Mesenchymal stem cell (in vitro differentiated cells and primary cell): ENCODE data around the gene BSPRY.
"Not testable (repeated sequence)": the region's sequence is repeated elsewhere in the genome, so short reads cannot be mapped to it uniquely, and the experiment has no call there.

Experiments
- DNase-seq: peaks from one replicate; pipeline ENCODE4 v3.0.0-alpha.2; 2013
- H2AFZ ChIP-seq: one replicate; pipeline ENCODE4 v1.6.1; 2013; ENCODE audit warnings: low read depth, mild to moderate bottlenecking, control low read depth, inconsistent platforms, low read length, moderate library complexity
- H2AK5ac ChIP-seq: 2 replicates; pipeline ENCODE4 v1.6.1; 2013; ENCODE audit warnings: low read length, moderate library complexity, mild to moderate bottlenecking, inconsistent platforms; ENCODE audit not compliant: severe bottlenecking
- H2BK120ac ChIP-seq: one replicate; pipeline ENCODE4 v1.6.1; 2013; ENCODE audit warnings: low read depth, mild to moderate bottlenecking, inconsistent platforms, low read length, moderate library complexity
- H2BK12ac ChIP-seq, 2 experiments: one replicate each; pipeline ENCODE4 v1.6.1; 2013; ENCODE audit warnings: inconsistent platforms in 2 of 2, low read length in 2 of 2, mild to moderate bottlenecking in 2 of 2, moderate library complexity in 2 of 2, control low read depth in 1 of 2
- H2BK15ac ChIP-seq: one replicate; pipeline ENCODE4 v1.6.1; 2013; ENCODE audit warnings: mild to moderate bottlenecking, low read depth, inconsistent platforms; ENCODE audit not compliant: poor library complexity, severe bottlenecking
- H2BK5ac ChIP-seq: 2 replicates; pipeline ENCODE4 v1.6.1; 2013; ENCODE audit warnings: low read depth, mild to moderate bottlenecking, low read length, control low read depth, inconsistent platforms; ENCODE audit not compliant: poor library complexity, severe bottlenecking
- H3K14ac ChIP-seq, 2 experiments: one replicate each; pipeline ENCODE4 v1.6.1; 2013; ENCODE audit warnings: inconsistent platforms in 2 of 2, low read length in 2 of 2, control low read depth in 1 of 2, mild to moderate bottlenecking in 1 of 2, moderate library complexity in 1 of 2
- H3K18ac ChIP-seq, 2 experiments: one replicate each; pipeline ENCODE4 v1.6.1; 2013; ENCODE audit warnings: inconsistent platforms in 2 of 2, low read length in 2 of 2, control low read depth in 1 of 2, low read depth in 1 of 2, mild to moderate bottlenecking in 1 of 2
- H3K23ac ChIP-seq, 2 experiments: one replicate each; pipeline ENCODE4 v1.6.1; 2013; ENCODE audit warnings: inconsistent platforms in 2 of 2, low read length in 2 of 2, mild to moderate bottlenecking in 2 of 2, moderate library complexity in 2 of 2, control low read depth in 1 of 2
- H3K27ac ChIP-seq: 2 replicates; pipeline ENCODE4 v1.5.1; 2013; ENCODE audit warnings: mild to moderate bottlenecking, moderate library complexity, low read length, control low read depth, inconsistent platforms; ENCODE audit not compliant: poor library complexity, severe bottlenecking
- H3K27me3 ChIP-seq, 2 experiments: 2 replicates each; pipeline versions ENCODE4 v1.6.1 to v1.7.0; 2013; ENCODE audit warnings: low read length in 2 of 2, mild to moderate bottlenecking in 2 of 2, moderate library complexity in 2 of 2, control low read depth in 1 of 2, inconsistent platforms in 1 of 2; ENCODE audit not compliant: control insufficient read depth in 1 of 2, insufficient read depth in 1 of 2
- H3K36me3 ChIP-seq, 2 experiments: 2 replicates each; pipeline versions ENCODE4 v1.6.1 to v1.7.0; 2013; ENCODE audit warnings: low read length in 2 of 2, control low read depth in 1 of 2, inconsistent platforms in 1 of 2, low read depth in 1 of 2, mild to moderate bottlenecking in 1 of 2; ENCODE audit not compliant: insufficient read depth in 2 of 2, control insufficient read depth in 1 of 2
- H3K4ac ChIP-seq, 2 experiments: one replicate each; pipeline ENCODE4 v1.6.1; 2013; ENCODE audit warnings: inconsistent platforms in 2 of 2, low read length in 2 of 2, mild to moderate bottlenecking in 2 of 2, moderate library complexity in 2 of 2, control low read depth in 1 of 2, low read depth in 1 of 2
- H3K4me1 ChIP-seq: 2 replicates; pipeline ENCODE4 v1.6.1; 2013; ENCODE audit warnings: low read depth, low read length, control low read depth; ENCODE audit not compliant: control insufficient read depth, insufficient read depth
- H3K4me2 ChIP-seq: 2 replicates; pipeline ENCODE4 v1.6.1; 2013; ENCODE audit warnings: low read length, mild to moderate bottlenecking, inconsistent platforms; ENCODE audit not compliant: poor library complexity, severe bottlenecking
- H3K4me3 ChIP-seq, 2 experiments: 2 replicates each; pipeline versions ENCODE4 v1.5.1 to v1.7.0; 2013; ENCODE audit warnings: low read length in 2 of 2, mild to moderate bottlenecking in 2 of 2, control low read depth in 1 of 2, low read depth in 1 of 2; ENCODE audit not compliant: insufficient read depth in 1 of 2
- H3K79me1 ChIP-seq: replicated peaks from 2 replicates; pipeline ENCODE4 v1.6.1; 2013; ENCODE audit warnings: mild to moderate bottlenecking, control low read depth, low read length, inconsistent platforms; ENCODE audit not compliant: poor library complexity, severe bottlenecking
- H3K9ac ChIP-seq: 2 replicates; pipeline ENCODE4 v1.7.0; 2013; ENCODE audit warnings: mild to moderate bottlenecking, low read length, moderate library complexity
- H3K9me3 ChIP-seq: 2 replicates; pipeline ENCODE4 v1.7.0; 2013; ENCODE audit warnings: mild to moderate bottlenecking, low read length; ENCODE audit not compliant: control insufficient read depth
- H4K8ac ChIP-seq: one replicate; pipeline ENCODE4 v1.6.1; 2013; ENCODE audit warnings: inconsistent platforms, mild to moderate bottlenecking, low read length, moderate library complexity
- H4K91ac ChIP-seq: one replicate; pipeline ENCODE4 v1.6.1; 2013; ENCODE audit warnings: mild to moderate bottlenecking, low read length, inconsistent platforms
- WGBS: methylation state at CpG from one replicate; pipeline ENCODE4 v1.1.7; 2013; ENCODE audit warnings: mixed read lengths; 5-methylcytosine and 5-hydroxymethylcytosine counted together

BSPRY gene

GRCh38 chr9:113399646-113400200 lies 50.4 kb downstream of the BSPRY start:
- H3K18ac ChIP-seq, result no peak overlapping the region
- H3K36me3 ChIP-seq, result peaks cover 9 to 11% of the 10 kb centered on the region in 2 experiments
- H2AK5ac ChIP-seq, result peak overlapping the region; percentile 89
- H3K4me1 ChIP-seq, result peaks cover 26% of the 10 kb centered on the region
- no peak overlapping the region for H2BK12ac ChIP-seq
- H3K9me3 ChIP-seq, result no peaks in the 10 kb centered on the region
- H3K27me3 ChIP-seq, result no peaks in the 10 kb centered on the region
- H3K14ac ChIP-seq, result no peak overlapping the region
- no peak overlapping the region for H4K8ac ChIP-seq
- H2BK15ac ChIP-seq, result no peak overlapping the region
- H3K27ac ChIP-seq, result no peak overlapping the region
- H3K4ac ChIP-seq, result no peak overlapping the region
- H3K9ac ChIP-seq, result peak overlapping the region; percentile 85
- peak overlapping the region in 1 of 2 experiments; percentile 91 for H3K4me3 ChIP-seq
- WGBS, result 91% methylated on average over 3 of the region's 3 CpGs
- H2AFZ ChIP-seq, result no peak overlapping the region
- H3K4me2 ChIP-seq, result peak overlapping the region; percentile 26
- no peak for DNase-seq
- peaks cover 32% of the 10 kb centered on the region for H3K79me1 ChIP-seq
- H3K23ac ChIP-seq, result no peak overlapping the region
- H2BK120ac ChIP-seq, result no peak overlapping the region
- H4K91ac ChIP-seq, result no peak overlapping the region
- H2BK5ac ChIP-seq, result no peak overlapping the region

GRCh38 chr9:113401027-113401792 lies 51.9 kb downstream of the BSPRY start, which contains the start of gene ALAD:
ALAD (minus strand) TSS chr9:113401284; CDS start chr9:113393559, 7,725 bp downstream.
- peak within 1 kb of the TSS in 1 of 2 experiments; percentile 72 for H3K23ac ChIP-seq
- peak within 1 kb of the TSS; percentile 81 to 92 for H3K18ac ChIP-seq

GRCh38 chr9:113403646-113404045 lies 54.3 kb downstream of the BSPRY start:
- Histone ChIP-seq H3K27ac (no peak overlapping the region), H2BK15ac (no peak overlapping the region)

More at GRCh38 chr9:113401027-113401792, 51.9 kb downstream of the BSPRY start, which contains the start of gene ALAD:
- peak within 1 kb of the TSS in 1 of 2 experiments; percentile 63 for H3K4ac ChIP-seq
- WGBS, result 2% methylated on average over 39 of the region's 50 CpGs
- no peaks in the 10 kb centered on the region for H3K27me3 ChIP-seq
- peaks cover 26% of the 10 kb centered on the region for H3K79me1 ChIP-seq
- peak within 1 kb of the TSS; percentile 91 for H2AK5ac ChIP-seq
- peak within 1 kb of the TSS; percentile 100 for H2AFZ ChIP-seq
- peak within 1 kb of the TSS; percentile 34 for H4K91ac ChIP-seq
- H3K27ac ChIP-seq, result peak within 1 kb of the TSS; percentile 15
- peaks cover 26% of the 10 kb centered on the region for H3K4me1 ChIP-seq
- no peak within 1 kb of the TSS for H2BK120ac ChIP-seq
- H3K9ac ChIP-seq, result peak within 1 kb of the TSS; percentile 85
- H3K14ac ChIP-seq, result peak within 1 kb of the TSS in 1 of 2 experiments; percentile 99
- H2BK15ac ChIP-seq, result no peak within 1 kb of the TSS
- H2BK12ac ChIP-seq, result peak within 1 kb of the TSS in 1 of 2 experiments; percentile 56
- DNase-seq, result peak; percentile 98
- H2BK5ac ChIP-seq, result no peak within 1 kb of the TSS
- H3K9me3 ChIP-seq, result no peaks in the 10 kb centered on the region
- H3K36me3 ChIP-seq, result peaks cover 4 to 6% of the 10 kb centered on the region in 2 experiments
- H4K8ac ChIP-seq, result peak within 1 kb of the TSS; percentile 75
- H3K4me2 ChIP-seq, result peak within 1 kb of the TSS; percentile 77
- H3K4me3 ChIP-seq, result peak within 1 kb of the TSS; percentile 91 to 96

GRCh38 chr9:113406353-113406752 lies 57.0 kb downstream of the BSPRY start:
- not testable (repeated sequence) for H4K8ac ChIP-seq, H2AK5ac ChIP-seq, H3K4me3 ChIP-seq, H2AFZ ChIP-seq, H3K9me3 ChIP-seq, H2BK12ac ChIP-seq, H3K23ac ChIP-seq, H3K27me3 ChIP-seq, H2BK15ac ChIP-seq, H3K4ac ChIP-seq, H2BK5ac ChIP-seq, H3K4me1 ChIP-seq, H3K18ac ChIP-seq, H2BK120ac ChIP-seq, H3K27ac ChIP-seq, H3K9ac ChIP-seq, H4K91ac ChIP-seq, H3K4me2 ChIP-seq, DNase-seq, H3K14ac ChIP-seq
- Histone ChIP-seq H3K36me3 (peaks cover 11 to 20% of the 10 kb centered on the region in 2 experiments), H3K79me1 (peaks cover 12% of the 10 kb centered on the region)
- 87% methylated on average over 9 of the region's 9 CpGs for WGBS

More at GRCh38 chr9:113403646-113404045, 54.3 kb downstream of the BSPRY start:
- H3K14ac ChIP-seq, result no peak overlapping the region
- no peak overlapping the region for H3K4me2 ChIP-seq
- H2AK5ac ChIP-seq, result no peak overlapping the region
- H2AFZ ChIP-seq, result no peak overlapping the region
- no peaks in the 10 kb centered on the region for H3K9me3 ChIP-seq
- peaks cover 14% of the 10 kb centered on the region for H3K4me1 ChIP-seq
- H3K4ac ChIP-seq, result no peak overlapping the region
- WGBS, result 97% methylated on average over 2 of the region's 2 CpGs
- H2BK120ac ChIP-seq, result no peak overlapping the region
- no peak overlapping the region for H3K18ac ChIP-seq
- H3K27me3 ChIP-seq, result no peaks in the 10 kb centered on the region
- no peak overlapping the region for H2BK5ac ChIP-seq
- no peak overlapping the region for H4K8ac ChIP-seq
- no peak overlapping the region for H3K9ac ChIP-seq
- no peak overlapping the region for H4K91ac ChIP-seq
- peaks cover 23% of the 10 kb centered on the region for H3K79me1 ChIP-seq
- no peak for DNase-seq
- no peak overlapping the region for H3K4me3 ChIP-seq
- no peak overlapping the region for H3K23ac ChIP-seq
- peaks cover 7 to 17% of the 10 kb centered on the region in 2 experiments for H3K36me3 ChIP-seq
- H2BK12ac ChIP-seq, result no peak overlapping the region
